Panc1 (cell line): ENCODE measurements around the gene APMAP. TPM values are rescaled to one million over a fixed set of nuclear protein-coding genes. Genes with fewer than 3 reads are reported as not detected.
A peak's percentile ranks its signal among the peaks of the same experiment; 100 is the strongest.

Source experiments
- ATAC-seq: fragments of 200-7000 bp; cut with Tn5 transposase; 2 replicates; pipeline ENCODE4 v1.9.1; 2020; ENCODE audit warnings: mild to moderate bottlenecking, moderate library complexity
- BruUV-seq: library from RNA; stranded (reverse); fragments of 400-500 nt; replicated peaks from 2 replicates; lab custom pipeline; 2021; lab: Mats Ljungman, UMichigan
- CTCF ChIA-PET: fragments of 300-600 bp; sonication (Branson Sonifier 250); formaldehyde crosslinking; loops from one replicate; lab custom pipeline; 2022; ENCODE audit warnings: antibody characterized with exemption; lab: Charles Lee
- POLR2A ChIA-PET: fragments of 300-600 bp; sonication (Branson Sonifier 250); formaldehyde crosslinking; loops from one replicate; lab custom pipeline; 2022; ENCODE audit warnings: antibody characterized with exemption; lab: Charles Lee
- DNase-seq: peaks from one replicate; pipeline ENCODE4 v3.0.0-alpha.2; 2010; ENCODE audit warnings: low read depth, low spot score
- H3K27ac ChIP-seq: 2 replicates; pipeline ENCODE4 v1.5.1; 2011; ENCODE audit warnings: mild to moderate bottlenecking, low read length, inconsistent platforms
- H3K27me3 ChIP-seq: fragments of 200-500 bp; sonication (Bioruptor generic); 2 replicates; pipeline ENCODE4 v1.6.0; 2014; ENCODE audit warnings: low read length, inconsistent platforms; ENCODE audit not compliant: control insufficient read depth, insufficient read depth
- H3K36me3 ChIP-seq: fragments of 200-500 bp; sonication (Bioruptor generic); 2 replicates; pipeline ENCODE4 v1.5.1; 2014; ENCODE audit warnings: inconsistent platforms, mild to moderate bottlenecking, low read length, moderate library complexity; ENCODE audit not compliant: control insufficient read depth, insufficient read depth
- H3K4me1 ChIP-seq: 2 replicates; pipeline ENCODE4 v1.5.1; 2011; ENCODE audit warnings: inconsistent platforms, mild to moderate bottlenecking, low read length, moderate library complexity; ENCODE audit not compliant: control insufficient read depth, insufficient read depth
- H3K4me3 ChIP-seq, 2 experiments: 2 replicates each; pipeline ENCODE4 v1.5.1; 2011 to 2012; ENCODE audit warnings: low read depth in 2 of 2, low read length in 2 of 2, mild to moderate bottlenecking in 2 of 2, inconsistent platforms in 1 of 2, moderate library complexity in 1 of 2
- H3K9me3 ChIP-seq: fragments of 200-500 bp; sonication (Bioruptor generic); 2 replicates; pipeline ENCODE4 v1.5.1; 2014; ENCODE audit warnings: low read depth, mild to moderate bottlenecking, inconsistent platforms, low read length, moderate library complexity; ENCODE audit not compliant: control insufficient read depth, insufficient read depth
- POLR2AphosphoS5 ChIP-seq: IDR thresholded peaks from 2 replicates; pipeline ENCODE4 v1.6.1; 2012; ENCODE audit warnings: mild to moderate bottlenecking, low read depth, low read length, moderate library complexity
- SIN3A ChIP-seq: IDR thresholded peaks from 2 replicates; pipeline ENCODE4 v1.6.1; 2012; ENCODE audit warnings: low read depth, mild to moderate bottlenecking, low read length, moderate library complexity, borderline replicate concordance; ENCODE audit not compliant: insufficient read depth
- TCF7L2 ChIP-seq: IDR thresholded peaks from 2 replicates; pipeline ENCODE4 v1.6.1; 2011; ENCODE audit warnings: mild to moderate bottlenecking, low read depth, low read length, inconsistent platforms
- in situ Hi-C: cut with HindIII; loops from 2 replicates; pipeline ENCODE4 v1.10.0; 2016; ENCODE audit warnings: low sequenced_read_pairs, low pct_unique_long_range_greater_than_20kb
- intact Hi-C: fragments of 100-400 bp; cut with micrococcal nuclease; formaldehyde crosslinking; loops from one replicate; pipeline ENCODE4 v1.10.0; 2022; ENCODE audit not compliant: unreplicated experiment
- total RNA-seq: library from RNA; stranded (reverse); gene quantifications from one replicate; pipeline ENCODE4 v1.2.1, GENCODE V29; 2021; ENCODE audit not compliant: unreplicated experiment
- TF ChIP-seq, protein P1 (sequence below), 2 experiments: IDR thresholded peaks; 2 replicates each; pipeline ENCODE4 v1.6.1; 2011 to 2012; ENCODE audit warnings: low read depth in 2 of 2, control low read depth in 1 of 2, low read length in 1 of 2, mild to moderate bottlenecking in 1 of 2, moderate library complexity in 1 of 2; ENCODE audit not compliant: insufficient read depth in 1 of 2
- TF ChIP-seq, protein P2 (sequence below): fragments of 450-650 bp; IDR thresholded peaks from 2 replicates; pipeline ENCODE4 v1.5.1; 2017; ENCODE audit warnings: mild to moderate bottlenecking

Gene APMAP
- total RNA-seq, 1 experiment from 2014 or later: 165 TPM

DNA sequence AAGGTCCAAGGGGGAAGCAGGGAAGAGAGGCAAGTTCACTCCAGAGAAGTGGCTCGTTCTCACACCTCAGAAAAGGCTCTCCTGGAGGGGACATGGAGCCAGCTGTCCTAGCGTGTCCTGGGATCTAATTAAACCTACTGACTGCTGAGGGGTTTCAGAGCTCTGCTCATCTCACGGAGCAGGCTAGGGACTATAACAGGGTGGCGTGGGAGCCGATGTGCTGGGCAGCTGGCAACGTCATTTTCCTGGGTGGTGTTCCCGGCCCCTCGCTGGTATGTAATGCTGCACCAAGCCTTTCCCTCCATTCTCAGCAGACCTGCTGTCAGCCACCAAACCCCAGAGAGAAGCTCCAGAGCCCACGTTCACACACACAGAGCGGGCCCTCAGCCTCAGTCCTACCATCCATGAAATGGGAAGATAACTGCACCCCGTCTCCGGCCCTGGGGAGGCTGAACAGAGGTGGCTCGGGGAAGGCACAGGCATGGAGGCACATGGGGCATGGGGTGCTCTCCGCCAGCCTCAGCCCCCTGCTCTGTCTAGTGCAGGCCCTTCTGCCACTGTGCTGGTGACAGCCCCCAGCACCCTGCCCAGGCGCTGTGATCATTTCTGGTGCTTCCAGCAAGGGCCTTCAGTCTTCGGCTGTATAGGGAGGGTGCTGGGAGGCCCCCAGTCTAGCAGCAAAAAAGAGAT, 41.6 kb downstream of the APMAP start:
- Histone ChIP-seq H3K4me3 (no peak overlapping the region), H3K27me3 (no peaks in the 10 kb centered on the region), H3K9me3 (no peaks in the 10 kb centered on the region), H3K4me1 (peaks cover 3% of the 10 kb centered on the region; the same call in 1 of the 2 replicates), H3K36me3 (no peaks in the 10 kb centered on the region), H3K27ac (no peak overlapping the region)
- CTCF ChIA-PET: interaction anchor here (1.0 kb wide), 1 partner anchor 20 kb away, joined by 3 read pairs; no protein-coding TSS in a partner anchor
- BruUV-seq: no TSS peak
- POLR2A ChIA-PET: no interaction called here
- ATAC-seq (peak; percentile 27), DNase-seq (no peak)
- in situ Hi-C loops (no loop called here), intact Hi-C loops (no loop called here)
- TF ChIP-seq SIN3A (no peak), POLR2AphosphoS5 (no peak), TCF7L2 (no peak)
- TF ChIP-seq, protein P1, sequence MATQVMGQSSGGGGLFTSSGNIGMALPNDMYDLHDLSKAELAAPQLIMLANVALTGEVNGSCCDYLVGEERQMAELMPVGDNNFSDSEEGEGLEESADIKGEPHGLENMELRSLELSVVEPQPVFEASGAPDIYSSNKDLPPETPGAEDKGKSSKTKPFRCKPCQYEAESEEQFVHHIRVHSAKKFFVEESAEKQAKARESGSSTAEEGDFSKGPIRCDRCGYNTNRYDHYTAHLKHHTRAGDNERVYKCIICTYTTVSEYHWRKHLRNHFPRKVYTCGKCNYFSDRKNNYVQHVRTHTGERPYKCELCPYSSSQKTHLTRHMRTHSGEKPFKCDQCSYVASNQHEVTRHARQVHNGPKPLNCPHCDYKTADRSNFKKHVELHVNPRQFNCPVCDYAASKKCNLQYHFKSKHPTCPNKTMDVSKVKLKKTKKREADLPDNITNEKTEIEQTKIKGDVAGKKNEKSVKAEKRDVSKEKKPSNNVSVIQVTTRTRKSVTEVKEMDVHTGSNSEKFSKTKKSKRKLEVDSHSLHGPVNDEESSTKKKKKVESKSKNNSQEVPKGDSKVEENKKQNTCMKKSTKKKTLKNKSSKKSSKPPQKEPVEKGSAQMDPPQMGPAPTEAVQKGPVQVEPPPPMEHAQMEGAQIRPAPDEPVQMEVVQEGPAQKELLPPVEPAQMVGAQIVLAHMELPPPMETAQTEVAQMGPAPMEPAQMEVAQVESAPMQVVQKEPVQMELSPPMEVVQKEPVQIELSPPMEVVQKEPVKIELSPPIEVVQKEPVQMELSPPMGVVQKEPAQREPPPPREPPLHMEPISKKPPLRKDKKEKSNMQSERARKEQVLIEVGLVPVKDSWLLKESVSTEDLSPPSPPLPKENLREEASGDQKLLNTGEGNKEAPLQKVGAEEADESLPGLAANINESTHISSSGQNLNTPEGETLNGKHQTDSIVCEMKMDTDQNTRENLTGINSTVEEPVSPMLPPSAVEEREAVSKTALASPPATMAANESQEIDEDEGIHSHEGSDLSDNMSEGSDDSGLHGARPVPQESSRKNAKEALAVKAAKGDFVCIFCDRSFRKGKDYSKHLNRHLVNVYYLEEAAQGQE (IDR thresholded peaks at IDR 0.05; ENCODE audit: insufficient read depth in 1 of 2, low read depth in 2 of 2, low read length in 1 of 2): no peak
- TF ChIP-seq, protein P2, sequence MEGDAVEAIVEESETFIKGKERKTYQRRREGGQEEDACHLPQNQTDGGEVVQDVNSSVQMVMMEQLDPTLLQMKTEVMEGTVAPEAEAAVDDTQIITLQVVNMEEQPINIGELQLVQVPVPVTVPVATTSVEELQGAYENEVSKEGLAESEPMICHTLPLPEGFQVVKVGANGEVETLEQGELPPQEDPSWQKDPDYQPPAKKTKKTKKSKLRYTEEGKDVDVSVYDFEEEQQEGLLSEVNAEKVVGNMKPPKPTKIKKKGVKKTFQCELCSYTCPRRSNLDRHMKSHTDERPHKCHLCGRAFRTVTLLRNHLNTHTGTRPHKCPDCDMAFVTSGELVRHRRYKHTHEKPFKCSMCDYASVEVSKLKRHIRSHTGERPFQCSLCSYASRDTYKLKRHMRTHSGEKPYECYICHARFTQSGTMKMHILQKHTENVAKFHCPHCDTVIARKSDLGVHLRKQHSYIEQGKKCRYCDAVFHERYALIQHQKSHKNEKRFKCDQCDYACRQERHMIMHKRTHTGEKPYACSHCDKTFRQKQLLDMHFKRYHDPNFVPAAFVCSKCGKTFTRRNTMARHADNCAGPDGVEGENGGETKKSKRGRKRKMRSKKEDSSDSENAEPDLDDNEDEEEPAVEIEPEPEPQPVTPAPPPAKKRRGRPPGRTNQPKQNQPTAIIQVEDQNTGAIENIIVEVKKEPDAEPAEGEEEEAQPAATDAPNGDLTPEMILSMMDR: no peak

DNA sequence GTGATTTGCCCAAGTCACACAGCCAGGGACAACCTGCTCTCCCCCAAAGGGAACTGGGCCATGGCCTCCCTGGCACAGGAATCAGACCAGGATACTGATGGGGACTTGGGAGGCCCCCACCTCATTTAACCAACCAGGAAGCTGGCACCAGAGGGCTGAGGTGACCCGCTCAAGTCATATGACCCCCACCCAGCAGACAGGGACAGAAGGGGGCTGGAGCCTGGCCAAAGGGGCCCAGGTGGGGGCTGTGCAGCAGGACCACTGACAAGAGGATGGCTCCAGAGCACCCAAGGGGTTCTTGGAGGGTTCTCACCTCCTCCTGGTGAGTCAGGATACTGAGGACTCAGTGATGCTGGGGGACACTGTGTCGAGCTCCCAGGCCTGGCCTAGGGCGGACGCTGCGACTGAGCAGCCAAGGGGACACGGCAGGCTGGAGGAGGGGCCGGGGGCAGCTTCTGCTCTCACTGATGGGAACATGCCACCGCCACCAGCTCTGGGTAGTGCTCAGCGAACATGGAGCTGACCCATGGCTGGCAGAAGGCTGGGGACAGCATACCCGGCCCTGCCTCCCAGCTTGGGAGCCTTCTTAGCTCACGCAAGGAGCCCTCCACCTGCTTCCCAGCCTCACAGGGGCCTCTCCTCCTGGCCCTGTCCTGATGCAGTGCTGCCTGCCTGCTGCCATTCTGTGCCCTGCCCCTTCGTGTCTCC, 42.3 kb downstream of the APMAP start:
- Histone ChIP-seq H3K27ac (no peak overlapping the region), H3K36me3 (no peaks in the 10 kb centered on the region), H3K4me1 (peaks cover 3% of the 10 kb centered on the region; the same call in 1 of the 2 replicates), H3K9me3 (no peaks in the 10 kb centered on the region), H3K4me3 (no peak overlapping the region), H3K27me3 (no peaks in the 10 kb centered on the region)
- POLR2A ChIA-PET: no interaction called here
- TF ChIP-seq, protein P2: no peak
- peak; percentile 62 for ATAC-seq
- in situ Hi-C loops (no loop called here), intact Hi-C loops (no loop called here)
- no peak for DNase-seq
- CTCF ChIA-PET: interaction anchor here (1.0 kb wide), 1 partner anchor 20 kb away, joined by 3 read pairs; no protein-coding TSS in a partner anchor
- no TSS peak for BruUV-seq
